ENCODE results near the gene RNU2-63P. TPM values are rescaled to one million over a fixed set of nuclear protein-coding genes. Genes with fewer than 3 reads are reported as not detected.

Gene RNU2-63P
- total and polyA plus RNA-seq, 2 of the 8 experiments (the other 6 are each of a cell fraction or from before 2014, with no cell fraction given), result 6.6 TPM; not detected in 1

DNA sequence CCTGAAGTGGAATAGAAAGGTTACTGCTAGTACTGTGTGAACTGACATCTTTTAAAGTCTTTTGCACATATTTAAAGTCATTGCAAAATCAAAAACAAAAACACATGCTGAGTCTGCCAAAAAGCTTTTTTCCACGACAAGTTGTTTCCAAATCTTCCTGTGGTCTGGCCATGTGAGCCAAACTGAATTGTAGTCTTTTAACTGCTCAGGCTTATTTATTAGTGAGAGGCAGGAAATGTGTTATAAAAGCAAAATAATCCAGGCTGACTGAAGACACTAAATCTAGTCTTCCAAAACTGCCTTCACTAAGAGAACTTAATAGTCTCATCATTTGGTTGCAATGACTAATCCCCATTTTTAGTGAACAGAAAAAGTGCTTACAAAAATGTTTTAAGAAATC, 36.9 kb upstream of the RNU2-63P start (continued):
- TF ChIP-seq, protein P1, sequence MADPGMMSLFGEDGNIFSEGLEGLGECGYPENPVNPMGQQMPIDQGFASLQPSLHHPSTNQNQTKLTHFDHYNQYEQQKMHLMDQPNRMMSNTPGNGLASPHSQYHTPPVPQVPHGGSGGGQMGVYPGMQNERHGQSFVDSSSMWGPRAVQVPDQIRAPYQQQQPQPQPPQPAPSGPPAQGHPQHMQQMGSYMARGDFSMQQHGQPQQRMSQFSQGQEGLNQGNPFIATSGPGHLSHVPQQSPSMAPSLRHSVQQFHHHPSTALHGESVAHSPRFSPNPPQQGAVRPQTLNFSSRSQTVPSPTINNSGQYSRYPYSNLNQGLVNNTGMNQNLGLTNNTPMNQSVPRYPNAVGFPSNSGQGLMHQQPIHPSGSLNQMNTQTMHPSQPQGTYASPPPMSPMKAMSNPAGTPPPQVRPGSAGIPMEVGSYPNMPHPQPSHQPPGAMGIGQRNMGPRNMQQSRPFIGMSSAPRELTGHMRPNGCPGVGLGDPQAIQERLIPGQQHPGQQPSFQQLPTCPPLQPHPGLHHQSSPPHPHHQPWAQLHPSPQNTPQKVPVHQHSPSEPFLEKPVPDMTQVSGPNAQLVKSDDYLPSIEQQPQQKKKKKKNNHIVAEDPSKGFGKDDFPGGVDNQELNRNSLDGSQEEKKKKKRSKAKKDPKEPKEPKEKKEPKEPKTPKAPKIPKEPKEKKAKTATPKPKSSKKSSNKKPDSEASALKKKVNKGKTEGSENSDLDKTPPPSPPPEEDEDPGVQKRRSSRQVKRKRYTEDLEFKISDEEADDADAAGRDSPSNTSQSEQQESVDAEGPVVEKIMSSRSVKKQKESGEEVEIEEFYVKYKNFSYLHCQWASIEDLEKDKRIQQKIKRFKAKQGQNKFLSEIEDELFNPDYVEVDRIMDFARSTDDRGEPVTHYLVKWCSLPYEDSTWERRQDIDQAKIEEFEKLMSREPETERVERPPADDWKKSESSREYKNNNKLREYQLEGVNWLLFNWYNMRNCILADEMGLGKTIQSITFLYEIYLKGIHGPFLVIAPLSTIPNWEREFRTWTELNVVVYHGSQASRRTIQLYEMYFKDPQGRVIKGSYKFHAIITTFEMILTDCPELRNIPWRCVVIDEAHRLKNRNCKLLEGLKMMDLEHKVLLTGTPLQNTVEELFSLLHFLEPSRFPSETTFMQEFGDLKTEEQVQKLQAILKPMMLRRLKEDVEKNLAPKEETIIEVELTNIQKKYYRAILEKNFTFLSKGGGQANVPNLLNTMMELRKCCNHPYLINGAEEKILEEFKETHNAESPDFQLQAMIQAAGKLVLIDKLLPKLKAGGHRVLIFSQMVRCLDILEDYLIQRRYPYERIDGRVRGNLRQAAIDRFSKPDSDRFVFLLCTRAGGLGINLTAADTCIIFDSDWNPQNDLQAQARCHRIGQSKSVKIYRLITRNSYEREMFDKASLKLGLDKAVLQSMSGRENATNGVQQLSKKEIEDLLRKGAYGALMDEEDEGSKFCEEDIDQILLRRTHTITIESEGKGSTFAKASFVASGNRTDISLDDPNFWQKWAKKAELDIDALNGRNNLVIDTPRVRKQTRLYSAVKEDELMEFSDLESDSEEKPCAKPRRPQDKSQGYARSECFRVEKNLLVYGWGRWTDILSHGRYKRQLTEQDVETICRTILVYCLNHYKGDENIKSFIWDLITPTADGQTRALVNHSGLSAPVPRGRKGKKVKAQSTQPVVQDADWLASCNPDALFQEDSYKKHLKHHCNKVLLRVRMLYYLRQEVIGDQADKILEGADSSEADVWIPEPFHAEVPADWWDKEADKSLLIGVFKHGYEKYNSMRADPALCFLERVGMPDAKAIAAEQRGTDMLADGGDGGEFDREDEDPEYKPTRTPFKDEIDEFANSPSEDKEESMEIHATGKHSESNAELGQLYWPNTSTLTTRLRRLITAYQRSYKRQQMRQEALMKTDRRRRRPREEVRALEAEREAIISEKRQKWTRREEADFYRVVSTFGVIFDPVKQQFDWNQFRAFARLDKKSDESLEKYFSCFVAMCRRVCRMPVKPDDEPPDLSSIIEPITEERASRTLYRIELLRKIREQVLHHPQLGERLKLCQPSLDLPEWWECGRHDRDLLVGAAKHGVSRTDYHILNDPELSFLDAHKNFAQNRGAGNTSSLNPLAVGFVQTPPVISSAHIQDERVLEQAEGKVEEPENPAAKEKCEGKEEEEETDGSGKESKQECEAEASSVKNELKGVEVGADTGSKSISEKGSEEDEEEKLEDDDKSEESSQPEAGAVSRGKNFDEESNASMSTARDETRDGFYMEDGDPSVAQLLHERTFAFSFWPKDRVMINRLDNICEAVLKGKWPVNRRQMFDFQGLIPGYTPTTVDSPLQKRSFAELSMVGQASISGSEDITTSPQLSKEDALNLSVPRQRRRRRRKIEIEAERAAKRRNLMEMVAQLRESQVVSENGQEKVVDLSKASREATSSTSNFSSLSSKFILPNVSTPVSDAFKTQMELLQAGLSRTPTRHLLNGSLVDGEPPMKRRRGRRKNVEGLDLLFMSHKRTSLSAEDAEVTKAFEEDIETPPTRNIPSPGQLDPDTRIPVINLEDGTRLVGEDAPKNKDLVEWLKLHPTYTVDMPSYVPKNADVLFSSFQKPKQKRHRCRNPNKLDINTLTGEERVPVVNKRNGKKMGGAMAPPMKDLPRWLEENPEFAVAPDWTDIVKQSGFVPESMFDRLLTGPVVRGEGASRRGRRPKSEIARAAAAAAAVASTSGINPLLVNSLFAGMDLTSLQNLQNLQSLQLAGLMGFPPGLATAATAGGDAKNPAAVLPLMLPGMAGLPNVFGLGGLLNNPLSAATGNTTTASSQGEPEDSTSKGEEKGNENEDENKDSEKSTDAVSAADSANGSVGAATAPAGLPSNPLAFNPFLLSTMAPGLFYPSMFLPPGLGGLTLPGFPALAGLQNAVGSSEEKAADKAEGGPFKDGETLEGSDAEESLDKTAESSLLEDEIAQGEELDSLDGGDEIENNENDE (IDR thresholded peaks at IDR 0.05; ENCODE audit: insufficient replicate concordance, low read length), result no peak
- no peak for TF ChIP-seq CHD1 (IDR thresholded peaks at IDR 0.05; ENCODE audit: low read depth, low read length)
- TF ChIP-seq GABPA (IDR thresholded peaks at IDR 0.05; ENCODE audit: borderline replicate concordance, insufficient read depth, low read length), result no peak

All from H1 (cell line).